HL-60 (cell line): Measurements from ENCODE around the gene FOXB2.

Experiments used
- GABPA ChIP-seq: IDR thresholded peaks from 2 replicates; pipeline ENCODE4 v1.6.1; 2012; ENCODE audit warnings: low read depth
- POLR2AphosphoS5 ChIP-seq: IDR thresholded peaks from 2 replicates; pipeline ENCODE4 v1.6.1; 2012; ENCODE audit warnings: low read depth
- SPI1 ChIP-seq: IDR thresholded peaks from 2 replicates; pipeline ENCODE4 v1.6.1; 2012; ENCODE audit warnings: low read depth, mild to moderate bottlenecking, borderline replicate concordance
- TF ChIP-seq, protein P1 (sequence below): IDR thresholded peaks from one replicate; pipeline ENCODE4 v1.5.1; 2011; ENCODE audit warnings: low read length, control low read depth, inconsistent platforms; ENCODE audit not compliant: insufficient read depth

DNA sequence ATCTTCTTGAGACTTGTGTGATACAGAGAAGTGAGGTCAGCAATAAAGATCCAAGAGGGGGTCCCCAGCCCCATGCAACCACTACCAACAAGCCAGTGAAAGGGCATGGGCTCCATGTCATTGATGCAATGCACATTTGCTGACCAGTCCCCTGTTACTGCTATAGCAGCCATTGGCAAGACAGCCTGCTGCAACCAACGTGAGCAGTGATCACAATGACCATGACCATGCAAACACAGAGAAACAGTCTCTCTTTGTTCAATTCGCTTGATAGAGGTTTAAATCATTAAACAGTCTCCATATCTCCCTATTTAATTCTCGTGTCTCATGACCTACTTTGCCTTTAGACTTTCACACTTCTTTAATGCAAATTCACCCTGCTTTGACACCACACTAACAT, 30.0 kb upstream of the FOXB2 start:
- TF ChIP-seq, protein P1, sequence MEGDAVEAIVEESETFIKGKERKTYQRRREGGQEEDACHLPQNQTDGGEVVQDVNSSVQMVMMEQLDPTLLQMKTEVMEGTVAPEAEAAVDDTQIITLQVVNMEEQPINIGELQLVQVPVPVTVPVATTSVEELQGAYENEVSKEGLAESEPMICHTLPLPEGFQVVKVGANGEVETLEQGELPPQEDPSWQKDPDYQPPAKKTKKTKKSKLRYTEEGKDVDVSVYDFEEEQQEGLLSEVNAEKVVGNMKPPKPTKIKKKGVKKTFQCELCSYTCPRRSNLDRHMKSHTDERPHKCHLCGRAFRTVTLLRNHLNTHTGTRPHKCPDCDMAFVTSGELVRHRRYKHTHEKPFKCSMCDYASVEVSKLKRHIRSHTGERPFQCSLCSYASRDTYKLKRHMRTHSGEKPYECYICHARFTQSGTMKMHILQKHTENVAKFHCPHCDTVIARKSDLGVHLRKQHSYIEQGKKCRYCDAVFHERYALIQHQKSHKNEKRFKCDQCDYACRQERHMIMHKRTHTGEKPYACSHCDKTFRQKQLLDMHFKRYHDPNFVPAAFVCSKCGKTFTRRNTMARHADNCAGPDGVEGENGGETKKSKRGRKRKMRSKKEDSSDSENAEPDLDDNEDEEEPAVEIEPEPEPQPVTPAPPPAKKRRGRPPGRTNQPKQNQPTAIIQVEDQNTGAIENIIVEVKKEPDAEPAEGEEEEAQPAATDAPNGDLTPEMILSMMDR: no peak
- TF ChIP-seq SPI1: no peak
- TF ChIP-seq POLR2AphosphoS5: no peak
- TF ChIP-seq GABPA: no peak
